Measurements from ENCODE around the gene CTNND1. TPM values are rescaled to one million over a fixed set of nuclear protein-coding genes. Genes with fewer than 3 reads are reported as not detected.

The CTNND1 gene
- total RNA-seq, 1 experiment from 2014 or later, result 225 TPM

DNA sequence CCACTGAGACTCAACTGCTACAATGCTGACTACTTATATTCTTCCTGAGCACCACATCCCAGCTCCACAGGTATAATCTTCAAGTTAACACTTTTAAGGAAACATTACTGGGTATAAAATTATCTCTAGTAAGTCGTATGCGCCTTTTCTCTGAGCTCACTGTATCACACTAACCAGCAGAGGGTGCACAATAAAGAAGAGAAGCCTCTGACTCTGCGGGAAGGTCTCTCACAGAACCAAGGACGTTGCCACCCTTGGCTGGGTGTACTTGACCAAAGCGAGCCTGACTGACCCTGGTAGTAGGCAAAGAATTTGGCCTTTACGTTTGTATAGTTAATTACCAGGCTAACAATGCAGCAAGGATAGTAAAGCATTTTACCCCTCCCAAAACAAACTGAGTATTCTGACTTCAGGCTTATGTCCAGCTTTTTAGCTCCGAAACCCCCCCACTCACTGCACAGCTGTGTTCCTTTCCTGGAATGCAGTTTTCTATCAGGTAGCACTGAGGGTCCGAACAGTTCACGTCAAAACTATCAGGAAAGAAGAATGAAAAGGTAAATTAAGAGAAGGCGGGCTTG is 9.8 kb upstream of the CTNND1 start, which contains the start of gene BTBD18:
BTBD18 (minus strand) TSS at position 144 of the 578 bp plus-strand sequence. CDS start 631 bp downstream, outside the sequence.
- BruUV-seq (replicated peaks), result no TSS peak
- H3K36me3 ChIP-seq (ENCODE audit: control insufficient read depth, insufficient read depth, low read length), result no peaks in the 10 kb centered on the region; the same call in 1 of the 2 replicates
- no peaks in the 10 kb centered on the region for H3K27me3 ChIP-seq (replicated peaks; ENCODE audit: control insufficient read depth, insufficient read depth, low read length)
- Mint-ChIP-seq H3K27me3 (ENCODE audit: insufficient read depth, unreplicated experiment) (no peaks in the 10 kb centered on the region), H3K9me3 (ENCODE audit: unreplicated experiment) (no peaks in the 10 kb centered on the region), H3K27ac (ENCODE audit: unreplicated experiment) (peak within 1 kb of the TSS; percentile 12), H3K4me3 (ENCODE audit: unreplicated experiment) (no peak within 1 kb of the TSS), H3K36me3 (ENCODE audit: insufficient read depth, unreplicated experiment) (peaks cover 8% of the 10 kb centered on the region), H3K4me1 (ENCODE audit: low read depth, unreplicated experiment) (peaks cover 19% of the 10 kb centered on the region)
- intact Hi-C loops (cut with micrococcal nuclease; ENCODE audit: unreplicated experiment), result loop anchor here (1.0 to 5.0 kb wide), 2 partner anchors 49 to 761 kb away; no protein-coding TSS in a partner anchor
- ChIA-PET CTCF (interaction anchor here (0.6 to 2.0 kb wide), 16 partner anchors 10 to 772 kb away, joined by 3 to 101 read pairs (median 4); partner anchors contain the start of genes CTNND1, MED19 and SELENOH), POLR2A (interaction anchor here (0.5 to 1.8 kb wide), 5 partner anchors 10 to 49 kb away, joined by 3 to 9 read pairs (median 6); partner anchors contain the start of genes CTNND1 and SELENOH)
- no peak within 1 kb of the TSS for H3K4me3 ChIP-seq (ENCODE audit: low read depth, low read length)
- peaks cover 12% of the 10 kb centered on the region; the same call in 1 of the 2 replicates for H3K4me1 ChIP-seq
- peak; percentile 66 to 67 for DNase-seq
- H3K9me3 ChIP-seq, result no peaks in the 10 kb centered on the region
- TF ChIP-seq, protein P1, sequence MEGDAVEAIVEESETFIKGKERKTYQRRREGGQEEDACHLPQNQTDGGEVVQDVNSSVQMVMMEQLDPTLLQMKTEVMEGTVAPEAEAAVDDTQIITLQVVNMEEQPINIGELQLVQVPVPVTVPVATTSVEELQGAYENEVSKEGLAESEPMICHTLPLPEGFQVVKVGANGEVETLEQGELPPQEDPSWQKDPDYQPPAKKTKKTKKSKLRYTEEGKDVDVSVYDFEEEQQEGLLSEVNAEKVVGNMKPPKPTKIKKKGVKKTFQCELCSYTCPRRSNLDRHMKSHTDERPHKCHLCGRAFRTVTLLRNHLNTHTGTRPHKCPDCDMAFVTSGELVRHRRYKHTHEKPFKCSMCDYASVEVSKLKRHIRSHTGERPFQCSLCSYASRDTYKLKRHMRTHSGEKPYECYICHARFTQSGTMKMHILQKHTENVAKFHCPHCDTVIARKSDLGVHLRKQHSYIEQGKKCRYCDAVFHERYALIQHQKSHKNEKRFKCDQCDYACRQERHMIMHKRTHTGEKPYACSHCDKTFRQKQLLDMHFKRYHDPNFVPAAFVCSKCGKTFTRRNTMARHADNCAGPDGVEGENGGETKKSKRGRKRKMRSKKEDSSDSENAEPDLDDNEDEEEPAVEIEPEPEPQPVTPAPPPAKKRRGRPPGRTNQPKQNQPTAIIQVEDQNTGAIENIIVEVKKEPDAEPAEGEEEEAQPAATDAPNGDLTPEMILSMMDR (IDR thresholded peaks at IDR 0.05; ENCODE audit: insufficient read depth in 1 of 2, low read depth in 1 of 2, low read length in 1 of 2, severe bottlenecking in 1 of 2, unreplicated experiment in 1 of 2), result peak; percentile 54 to 58

DNA sequence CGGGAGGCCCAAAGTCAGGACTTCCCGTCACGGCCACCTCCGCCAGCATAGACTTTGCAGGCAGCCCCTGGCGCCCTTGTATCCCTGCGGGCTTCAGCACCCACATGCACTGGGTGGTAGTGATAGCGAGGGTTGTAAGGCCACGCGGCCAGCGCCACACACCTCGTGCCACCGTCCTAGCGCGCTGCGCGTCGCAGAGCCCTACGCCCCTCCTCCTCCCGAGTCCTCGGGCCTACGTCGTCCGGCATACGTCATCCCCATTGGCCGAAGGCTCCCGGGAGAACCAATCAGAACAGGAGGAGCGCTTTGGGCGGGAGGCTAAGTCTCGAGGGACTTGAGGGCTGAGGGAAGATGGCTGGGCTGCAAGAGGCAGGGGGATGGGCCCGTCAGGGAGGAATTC is 8.6 kb upstream of the CTNND1 start:
- H3K27ac Mint-ChIP-seq (ENCODE audit: unreplicated experiment), result no peak overlapping the region
- TF ChIP-seq, protein P1 (IDR thresholded peaks at IDR 0.05; ENCODE audit: insufficient read depth in 1 of 2, low read depth in 1 of 2, low read length in 1 of 2, severe bottlenecking in 1 of 2, unreplicated experiment in 1 of 2), result no peak

DNA sequence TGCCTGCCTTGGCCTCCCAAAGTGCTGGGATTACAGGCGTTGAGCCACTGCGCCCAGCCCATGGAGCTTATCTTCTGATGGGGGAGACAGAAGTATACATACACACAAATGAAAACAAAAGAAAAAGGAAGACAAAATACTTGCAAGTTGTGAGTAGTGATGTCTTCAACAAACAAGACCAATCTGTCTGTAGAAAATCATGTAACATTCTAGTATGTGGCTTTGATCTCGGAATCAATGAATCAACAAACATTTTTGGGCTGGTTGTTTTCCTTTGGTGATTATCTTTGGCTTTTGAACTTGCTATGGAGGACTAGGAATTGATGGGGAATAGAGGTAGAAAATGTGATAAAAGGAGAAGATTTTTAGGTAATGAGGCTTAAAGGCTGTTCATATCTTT is 3.4 kb upstream of the CTNND1 start:
- H3K36me3 ChIP-seq (ENCODE audit: control insufficient read depth, insufficient read depth, low read length), result no peaks in the 10 kb centered on the region
- no peaks in the 10 kb centered on the region for H3K27me3 ChIP-seq (replicated peaks; ENCODE audit: control insufficient read depth, insufficient read depth, low read length)
- no peak overlapping the region for H3K4me3 ChIP-seq (ENCODE audit: low read depth, low read length)
- Mint-ChIP-seq H3K36me3 (ENCODE audit: insufficient read depth, unreplicated experiment) (peaks cover 12% of the 10 kb centered on the region), H3K9me3 (ENCODE audit: unreplicated experiment) (no peaks in the 10 kb centered on the region), H3K4me3 (ENCODE audit: unreplicated experiment) (no peak overlapping the region), H3K27me3 (ENCODE audit: insufficient read depth, unreplicated experiment) (no peaks in the 10 kb centered on the region), H3K4me1 (ENCODE audit: low read depth, unreplicated experiment) (peaks cover 9% of the 10 kb centered on the region), H3K27ac (ENCODE audit: unreplicated experiment) (no peak overlapping the region)
- POLR2A ChIA-PET, result interaction anchor here (0.9 kb wide), 1 partner anchor 20 kb away, joined by 5 read pairs; no protein-coding TSS in a partner anchor
- peaks cover 5% of the 10 kb centered on the region; the same call in 1 of the 2 replicates for H3K4me1 ChIP-seq
- TF ChIP-seq, protein P1 (IDR thresholded peaks at IDR 0.05; ENCODE audit: insufficient read depth in 1 of 2, low read depth in 1 of 2, low read length in 1 of 2, severe bottlenecking in 1 of 2, unreplicated experiment in 1 of 2), result no peak
- CTCF ChIA-PET, result interaction anchor here (3.2 kb wide), 1 partner anchor 42 kb away, joined by 31 read pairs; no protein-coding TSS in a partner anchor
- DNase-seq, result no peak
- no TSS peak for BruUV-seq (replicated peaks)
- no peaks in the 10 kb centered on the region for H3K9me3 ChIP-seq
- intact Hi-C loops (cut with micrococcal nuclease; ENCODE audit: unreplicated experiment), result no loop called here

More for the DNA sequence above, 8.6 kb upstream of the CTNND1 start:
- BruUV-seq (replicated peaks), result no TSS peak
- Histone ChIP-seq H3K27me3 (replicated peaks; ENCODE audit: control insufficient read depth, insufficient read depth, low read length) (no peaks in the 10 kb centered on the region), H3K4me3 (ENCODE audit: low read depth, low read length) (no peak overlapping the region), H3K36me3 (ENCODE audit: control insufficient read depth, insufficient read depth, low read length) (no peaks in the 10 kb centered on the region), H3K4me1 (peaks cover 12% of the 10 kb centered on the region; the same call in 1 of the 2 replicates), H3K9me3 (no peaks in the 10 kb centered on the region)
- no peaks in the 10 kb centered on the region for H3K9me3 Mint-ChIP-seq (ENCODE audit: unreplicated experiment)
- no peaks in the 10 kb centered on the region for H3K27me3 Mint-ChIP-seq (ENCODE audit: insufficient read depth, unreplicated experiment)
- POLR2A ChIA-PET, result interaction anchor here (0.6 kb wide), 1 partner anchor 24 kb away, joined by 3 read pairs; no protein-coding TSS in a partner anchor
- DNase-seq, result no peak
- no peak overlapping the region for H3K4me3 Mint-ChIP-seq (ENCODE audit: unreplicated experiment)
- CTCF ChIA-PET, result no interaction called here
- intact Hi-C loops (cut with micrococcal nuclease; ENCODE audit: unreplicated experiment), result loop anchor here (5.0 kb wide), 1 partner anchor 759 kb away; no protein-coding TSS in a partner anchor
- peaks cover 19% of the 10 kb centered on the region for H3K4me1 Mint-ChIP-seq (ENCODE audit: low read depth, unreplicated experiment)
- H3K36me3 Mint-ChIP-seq (ENCODE audit: insufficient read depth, unreplicated experiment), result no peaks in the 10 kb centered on the region
